CD14-positive monocyte (primary cell): ENCODE results near the gene GBA3. TPM values are rescaled to one million over a fixed set of nuclear protein-coding genes. Genes with fewer than 3 reads are reported as not detected.

ENCODE experiments used
- DNase-seq, 3 donors: peaks; one replicate each; pipeline ENCODE4 v3.0.0-alpha.2; 2011 to 2022
- H2AFZ ChIP-seq: 2 replicates; pipeline ENCODE4 v1.6.0; 2012; ENCODE audit warnings: mild to moderate bottlenecking, low read depth, low read length, inconsistent platforms; ENCODE audit not compliant: insufficient read depth, poor library complexity, severe bottlenecking
- H3K27ac ChIP-seq, 2 donors: 1 replicate in 1 of 2; 2 replicates in 1 of 2; pipeline ENCODE4 v1.5.1; 2012 to 2013; ENCODE audit warnings: low read length in 2 of 2, control low read depth in 1 of 2, inconsistent platforms in 1 of 2, low read depth in 1 of 2, mild to moderate bottlenecking in 1 of 2
- H3K27me3 ChIP-seq, 2 donors: one replicate each; pipeline versions ENCODE4 v1.6.0 to v1.6.1; 2011 to 2013; ENCODE audit warnings: low read length in 2 of 2; ENCODE audit not compliant: control insufficient read depth in 2 of 2, insufficient read depth in 2 of 2
- H3K36me3 ChIP-seq, 2 donors: replicated peaks in 1 of 2; 1 replicate in 1 of 2; 2 replicates in 1 of 2; pipeline versions ENCODE4 v1.5.1 to v1.6.1; 2012 to 2013; ENCODE audit warnings: low read length in 2 of 2, control low read depth in 1 of 2, inconsistent platforms in 1 of 2, mild to moderate bottlenecking in 1 of 2; ENCODE audit not compliant: insufficient read depth in 2 of 2, control insufficient read depth in 1 of 2
- H3K4me1 ChIP-seq, 2 donors: 1 replicate in 1 of 2; 2 replicates in 1 of 2; pipeline versions ENCODE4 v1.5.1 to v1.6.1; 2012 to 2013; ENCODE audit warnings: low read length in 2 of 2, control low read depth in 1 of 2, inconsistent platforms in 1 of 2, mild to moderate bottlenecking in 1 of 2, moderate library complexity in 1 of 2; ENCODE audit not compliant: insufficient read depth in 2 of 2, control insufficient read depth in 1 of 2
- H3K4me2 ChIP-seq: replicated peaks from 2 replicates; pipeline ENCODE3; 2012; ENCODE audit warnings: low read length, moderate library complexity, mild to moderate bottlenecking; ENCODE audit not compliant: poor library complexity, severe bottlenecking; ENCODE audit errors: extremely low read depth
- H3K4me3 ChIP-seq, 3 experiments: fragments of 200-600 bp in 1 of 3; sonication (generic) in 1 of 3; replicated peaks in 1 of 3; 1 replicate in 2 of 3; 2 replicates in 1 of 3; pipeline ENCODE4 v1.5.1; 2011 to 2013; ENCODE audit warnings: low read length in 3 of 3, mild to moderate bottlenecking in 3 of 3, control low read depth in 2 of 3, low read depth in 2 of 3, inconsistent platforms in 1 of 3, moderate library complexity in 1 of 3
- H3K79me2 ChIP-seq: 2 replicates; pipeline ENCODE4 v1.6.0; 2012; ENCODE audit warnings: mild to moderate bottlenecking, control low read depth, inconsistent platforms, low read length, moderate library complexity; ENCODE audit not compliant: insufficient read depth
- H3K9ac ChIP-seq: 2 replicates; pipeline ENCODE4 v1.6.0; 2017; ENCODE audit warnings: low read length, mild to moderate bottlenecking; ENCODE audit not compliant: insufficient read depth, poor library complexity, severe bottlenecking
- H3K9me3 ChIP-seq, 2 donors: replicated peaks in 1 of 2; 1 replicate in 1 of 2; 2 replicates in 1 of 2; pipeline versions ENCODE4 v1.5.1 to v1.6.1; 2012 to 2013; ENCODE audit warnings: low read length in 2 of 2, control low read depth in 1 of 2; ENCODE audit not compliant: control insufficient read depth in 1 of 2, insufficient read depth in 1 of 2
- H4K20me1 ChIP-seq: 2 replicates; pipeline ENCODE4 v1.6.0; 2012; ENCODE audit warnings: mild to moderate bottlenecking, low read length, control low read depth, moderate library complexity; ENCODE audit not compliant: insufficient read depth
- H3K27ac Mint-ChIP-seq, 7 donors: one replicate each; pipeline ENCODE4 v1.8.0; 2020; ENCODE audit warnings: mild to moderate bottlenecking in 7 of 7, mixed read lengths in 7 of 7, moderate library complexity in 6 of 7, inconsistent platforms in 2 of 7
- H3K27me3 Mint-ChIP-seq, 3 donors: one replicate each; pipeline ENCODE4 v1.8.0; 2021 to 2022; ENCODE audit warnings: low read depth in 3 of 3, mild to moderate bottlenecking in 3 of 3, mixed read lengths in 3 of 3, moderate library complexity in 3 of 3, inconsistent platforms in 1 of 3
- H3K36me3 Mint-ChIP-seq, 2 donors: one replicate each; pipeline ENCODE4 v1.8.0; 2020; ENCODE audit warnings: mixed read lengths in 2 of 2, inconsistent platforms in 1 of 2, mild to moderate bottlenecking in 1 of 2
- H3K4me1 Mint-ChIP-seq: one replicate; pipeline ENCODE4 v1.8.0; 2020; ENCODE audit warnings: mild to moderate bottlenecking, mixed read lengths
- H3K4me3 Mint-ChIP-seq, 2 donors: one replicate each; pipeline ENCODE4 v1.8.0; 2020; ENCODE audit warnings: mild to moderate bottlenecking in 2 of 2, mixed read lengths in 2 of 2, moderate library complexity in 1 of 2
- H3K9me3 Mint-ChIP-seq, 7 donors: one replicate each; pipeline ENCODE4 v1.8.0; 2020 to 2022; ENCODE audit warnings: mixed read lengths in 7 of 7, mild to moderate bottlenecking in 6 of 7, moderate library complexity in 6 of 7, inconsistent platforms in 2 of 7
- WGBS: methylation state at CpG from one replicate; pipeline ENCODE4 v1.1.5; 2013; ENCODE audit warnings: missing lambda C conversion rate; ENCODE audit not compliant: insufficient coverage; 5-methylcytosine and 5-hydroxymethylcytosine counted together
- intact Hi-C, 2 donors: fragments of 100-400 bp; cut with micrococcal nuclease; formaldehyde crosslinking; loops; one replicate each; pipeline versions ENCODE4 v1.15.0 to v1.15.1; 2023
- polyA plus RNA-seq, 3 donors: library from polyadenylated mRNA; depleted of rRNA in 1 of 3; unstranded in 2 of 3; stranded (reverse) in 1 of 3; fragments of 300-500 nt in 2 of 3; fragments of >200 nt in 1 of 3; fragmentation: Illumina TruSeq in 2 of 3; gene quantifications; 1 replicate in 2 of 3; 2 replicates in 1 of 3; pipeline ENCODE4 v1.2.3, GENCODE V29; 2012 to 2021
- TF ChIP-seq, protein P1 (sequence below): fragments of 200-600 bp; IDR thresholded peaks from one replicate; pipeline ENCODE4 v1.8.0; 2022; ENCODE audit warnings: antibody characterized with exemption, mild to moderate bottlenecking

Gene GBA3
- polyA plus RNA-seq, 3 donors, result not detected

DNA sequence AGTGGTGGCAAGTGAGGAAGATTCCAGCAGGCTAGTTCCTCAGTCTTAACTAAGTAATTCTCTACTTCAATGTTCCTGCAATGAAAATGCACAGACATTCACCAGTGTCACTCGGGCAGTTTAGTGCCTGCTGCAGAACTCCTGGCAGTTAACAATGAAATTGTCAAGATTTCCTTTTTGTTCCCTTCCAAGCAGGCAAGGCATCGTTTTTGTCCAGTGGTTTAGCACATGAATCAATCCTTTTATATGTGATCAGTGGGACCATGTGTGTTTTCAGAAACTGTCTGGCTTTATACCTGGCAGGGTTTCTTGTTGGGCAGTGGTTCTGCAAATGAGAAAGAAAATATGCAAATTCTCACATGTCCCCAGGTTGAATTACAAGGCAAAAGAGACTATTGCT lies 122.2 kb downstream of the GBA3 start:
- Mint-ChIP-seq H3K36me3 (no peaks in the 10 kb centered on the region), H3K27me3 (peaks cover 0 to 1% (median 0%) of the 10 kb centered on the region in 3 donors), H3K4me1 (no peaks in the 10 kb centered on the region), H3K27ac (no peak overlapping the region), H3K4me3 (no peak overlapping the region), H3K9me3 (peaks cover 0 to 4% (median 0%) of the 10 kb centered on the region in 7 donors)
- Histone ChIP-seq H3K36me3 (no peaks in the 10 kb centered on the region), H3K4me1 (no peaks in the 10 kb centered on the region), H3K27ac (no peak overlapping the region), H2AFZ (no peak overlapping the region), H3K4me3 (no peak overlapping the region), H3K9ac (no peak overlapping the region), H3K4me2 (no peak overlapping the region), H3K9me3 (no peaks in the 10 kb centered on the region), H4K20me1 (no peaks in the 10 kb centered on the region), H3K79me2 (no peaks in the 10 kb centered on the region), H3K27me3 (no peaks in the 10 kb centered on the region)
- intact Hi-C loops, result no loop called here
- DNase-seq, result no peak
- TF ChIP-seq, protein P1, sequence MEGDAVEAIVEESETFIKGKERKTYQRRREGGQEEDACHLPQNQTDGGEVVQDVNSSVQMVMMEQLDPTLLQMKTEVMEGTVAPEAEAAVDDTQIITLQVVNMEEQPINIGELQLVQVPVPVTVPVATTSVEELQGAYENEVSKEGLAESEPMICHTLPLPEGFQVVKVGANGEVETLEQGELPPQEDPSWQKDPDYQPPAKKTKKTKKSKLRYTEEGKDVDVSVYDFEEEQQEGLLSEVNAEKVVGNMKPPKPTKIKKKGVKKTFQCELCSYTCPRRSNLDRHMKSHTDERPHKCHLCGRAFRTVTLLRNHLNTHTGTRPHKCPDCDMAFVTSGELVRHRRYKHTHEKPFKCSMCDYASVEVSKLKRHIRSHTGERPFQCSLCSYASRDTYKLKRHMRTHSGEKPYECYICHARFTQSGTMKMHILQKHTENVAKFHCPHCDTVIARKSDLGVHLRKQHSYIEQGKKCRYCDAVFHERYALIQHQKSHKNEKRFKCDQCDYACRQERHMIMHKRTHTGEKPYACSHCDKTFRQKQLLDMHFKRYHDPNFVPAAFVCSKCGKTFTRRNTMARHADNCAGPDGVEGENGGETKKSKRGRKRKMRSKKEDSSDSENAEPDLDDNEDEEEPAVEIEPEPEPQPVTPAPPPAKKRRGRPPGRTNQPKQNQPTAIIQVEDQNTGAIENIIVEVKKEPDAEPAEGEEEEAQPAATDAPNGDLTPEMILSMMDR, result no peak
- WGBS, result 25% methylated on average over 1 of the region's 2 CpGs

DNA sequence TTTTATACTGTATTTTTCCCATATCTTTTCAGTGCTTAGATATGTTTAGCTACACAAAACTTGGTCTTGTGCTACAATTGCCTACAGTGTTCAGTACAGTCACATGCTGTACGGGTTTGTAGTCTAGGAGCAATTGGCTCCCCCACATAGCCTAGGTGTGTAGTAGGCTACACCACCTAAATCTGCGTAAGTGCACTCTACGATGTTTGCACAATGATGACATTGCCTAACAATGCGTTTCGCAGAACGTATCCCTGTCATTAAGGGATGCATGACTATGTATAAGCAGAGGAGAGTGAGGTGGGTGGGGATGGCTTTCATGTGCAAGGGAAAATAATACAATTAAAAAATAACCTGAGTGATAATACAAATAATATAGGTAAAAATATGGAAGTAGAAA lies 131.4 kb downstream of the GBA3 start:
- H3K4me3 ChIP-seq, result no peak overlapping the region
- H3K27ac Mint-ChIP-seq, result no peak overlapping the region
- intact Hi-C loops, result no loop called here

More for the DNA sequence above, 131.4 kb downstream of the GBA3 start:
- 88% methylated on average over 1 of the region's 6 CpGs for WGBS
- Histone ChIP-seq H3K4me1 (no peaks in the 10 kb centered on the region), H3K9me3 (no peaks in the 10 kb centered on the region), H2AFZ (no peak overlapping the region), H3K27me3 (no peaks in the 10 kb centered on the region), H3K9ac (no peak overlapping the region), H3K4me2 (no peak overlapping the region), H3K79me2 (no peaks in the 10 kb centered on the region), H3K36me3 (no peaks in the 10 kb centered on the region), H3K27ac (no peak overlapping the region), H4K20me1 (no peaks in the 10 kb centered on the region)
- DNase-seq, result no peak
- Mint-ChIP-seq H3K9me3 (peaks cover 0 to 6% (median 0%) of the 10 kb centered on the region in 7 donors), H3K27me3 (no peaks in the 10 kb centered on the region), H3K36me3 (no peaks in the 10 kb centered on the region), H3K4me3 (no peak overlapping the region), H3K4me1 (no peaks in the 10 kb centered on the region)
- TF ChIP-seq, protein P1, result no peak
